ENCODE results near the gene NOP56.

Gene NOP56

DNA sequence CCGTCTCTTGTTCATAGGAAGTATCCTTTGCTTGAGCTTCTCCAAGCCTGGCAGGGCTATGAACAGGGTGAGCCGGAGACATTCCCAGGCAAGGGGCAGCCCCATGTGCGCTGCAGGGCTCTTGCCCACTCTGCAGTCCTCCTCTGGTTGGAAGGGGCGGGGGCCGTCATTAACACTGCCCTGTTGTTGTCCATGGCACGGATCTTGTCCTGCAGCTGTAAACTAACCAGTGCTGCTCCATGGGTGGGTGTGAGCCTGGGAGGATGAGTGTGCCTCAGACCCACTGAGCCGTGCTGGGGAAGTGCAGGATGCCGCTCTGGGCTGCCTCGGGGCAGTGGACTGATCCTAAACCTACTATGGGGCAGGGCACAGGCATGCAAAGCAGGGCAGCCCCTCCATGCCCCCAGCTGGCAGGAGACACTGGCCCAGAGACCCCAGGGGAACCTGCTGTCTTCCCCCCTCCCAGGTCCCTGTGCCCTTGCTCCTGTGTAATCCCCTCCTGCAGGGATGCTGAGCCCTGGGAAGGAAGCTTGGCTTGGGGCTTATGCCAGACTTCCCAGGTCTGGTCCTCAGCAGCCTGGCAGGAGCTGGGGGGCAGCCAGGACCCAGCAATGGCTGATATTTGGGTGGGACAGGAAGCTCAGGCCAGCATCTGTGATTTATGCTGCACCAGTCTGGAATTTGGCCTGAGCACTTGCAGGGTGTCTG is 48.6 kb downstream of the NOP56 start:
- H3K27ac Mint-ChIP-seq: peak overlapping the region in 1 of 2 donors; percentile 31
- no peak overlapping the region for H3K4me3 Mint-ChIP-seq
- H3K4me1 Mint-ChIP-seq: no peaks in the 10 kb centered on the region
- DNase-seq: no peak
- H3K27me3 Mint-ChIP-seq: peaks cover 29% of the 10 kb centered on the region
- H3K9me3 Mint-ChIP-seq: no peaks in the 10 kb centered on the region
- no peak for ATAC-seq

DNA sequence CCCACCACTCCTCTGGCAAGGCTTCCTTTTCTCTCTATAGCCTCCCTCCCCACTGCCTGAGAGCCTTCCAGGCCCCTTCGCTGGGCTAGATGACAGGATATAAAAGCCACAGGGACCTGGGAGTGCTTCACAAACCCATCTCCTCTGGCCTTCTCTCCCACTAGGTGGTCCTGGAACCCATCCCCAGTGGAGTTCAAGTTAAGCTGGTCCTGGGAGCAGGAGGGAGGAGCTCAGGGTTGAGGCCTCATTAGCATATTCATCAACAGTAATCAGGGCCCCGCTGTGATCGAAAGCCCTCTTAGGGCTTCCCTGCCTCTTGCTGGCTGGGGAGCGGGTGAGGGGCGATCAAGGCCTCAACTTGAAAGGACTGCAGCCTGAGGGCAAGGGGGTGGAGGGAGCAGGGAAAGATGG is 49.2 kb downstream of the NOP56 start:
- Mint-ChIP-seq H3K27me3 (peaks cover 29% of the 10 kb centered on the region), H3K4me1 (peaks cover 6% of the 10 kb centered on the region), H3K27ac (no peak overlapping the region), H3K9me3 (no peaks in the 10 kb centered on the region), H3K4me3 (no peak overlapping the region)
- ATAC-seq (no peak), DNase-seq (no peak)

DNA sequence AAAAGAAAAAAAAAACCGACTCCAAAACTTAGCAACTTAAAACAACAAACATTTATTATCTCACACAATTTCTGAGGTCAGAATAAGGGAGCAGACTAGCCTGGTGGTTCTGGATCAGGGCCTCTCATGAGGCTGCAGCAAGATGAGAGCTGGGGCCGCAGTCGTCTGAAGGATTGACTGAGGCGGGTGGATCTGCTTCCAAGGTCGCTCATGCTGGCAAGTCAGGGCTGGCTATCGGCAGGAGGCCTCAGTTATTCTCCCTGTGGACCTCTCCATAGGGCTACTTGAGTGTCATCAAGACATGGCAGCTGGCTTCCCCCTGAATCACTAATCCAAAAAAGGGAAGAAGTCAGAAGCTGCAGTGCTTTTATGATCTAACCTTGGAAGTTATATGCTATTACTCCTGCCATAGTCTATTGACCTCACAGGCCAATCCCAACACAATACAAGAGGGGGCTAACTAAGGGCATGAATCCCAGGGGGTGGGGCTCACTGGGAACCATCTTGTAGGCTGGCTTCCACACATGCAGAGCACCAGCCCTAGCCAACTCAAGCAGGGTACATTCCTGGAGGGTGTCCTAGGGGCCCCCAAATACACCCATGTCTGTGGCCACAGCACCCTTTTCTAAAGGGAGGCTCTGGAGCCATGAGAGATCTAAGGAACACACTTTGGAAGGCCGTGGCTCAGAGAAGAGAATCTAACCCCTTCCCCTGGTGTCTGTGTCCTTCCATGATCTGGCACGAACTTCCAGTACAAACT is 51.5 kb downstream of the NOP56 start:
- Mint-ChIP-seq H3K27me3 (peaks cover 22% of the 10 kb centered on the region), H3K4me1 (peaks cover 12% of the 10 kb centered on the region), H3K9me3 (no peaks in the 10 kb centered on the region), H3K4me3 (no peak overlapping the region), H3K27ac (no peak overlapping the region)
- DNase-seq: no peak
- no peak for ATAC-seq

- Mint-ChIP-seq H3K4me3 (no peak overlapping the region), H3K9me3 (no peaks in the 10 kb centered on the region), H3K4me1 (peaks cover 12% of the 10 kb centered on the region), H3K27ac (peak overlapping the region in 1 of 2 donors; percentile 81), H3K27me3 (peaks cover 22% of the 10 kb centered on the region)
- DNase-seq (no peak), ATAC-seq (peak; percentile 13)
Observed at GRCh38 chr20:2705931-2706645, 53.7 kb downstream of the NOP56 start.

GRCh38 chr20:2706688-2707352 is 54.4 kb downstream of the NOP56 start:
- peak overlapping the region in 1 of 2 donors; percentile 83 for H3K27ac Mint-ChIP-seq
- DNase-seq (peak in 1 of 2 donors; percentile 51), ATAC-seq (peak; percentile 86)
- peak overlapping the region; percentile 5 to 27 for H3K4me3 Mint-ChIP-seq
- no peaks in the 10 kb centered on the region for H3K9me3 Mint-ChIP-seq
- peaks cover 22% of the 10 kb centered on the region for H3K27me3 Mint-ChIP-seq
- H3K4me1 Mint-ChIP-seq: peaks cover 12% of the 10 kb centered on the region

DNA sequence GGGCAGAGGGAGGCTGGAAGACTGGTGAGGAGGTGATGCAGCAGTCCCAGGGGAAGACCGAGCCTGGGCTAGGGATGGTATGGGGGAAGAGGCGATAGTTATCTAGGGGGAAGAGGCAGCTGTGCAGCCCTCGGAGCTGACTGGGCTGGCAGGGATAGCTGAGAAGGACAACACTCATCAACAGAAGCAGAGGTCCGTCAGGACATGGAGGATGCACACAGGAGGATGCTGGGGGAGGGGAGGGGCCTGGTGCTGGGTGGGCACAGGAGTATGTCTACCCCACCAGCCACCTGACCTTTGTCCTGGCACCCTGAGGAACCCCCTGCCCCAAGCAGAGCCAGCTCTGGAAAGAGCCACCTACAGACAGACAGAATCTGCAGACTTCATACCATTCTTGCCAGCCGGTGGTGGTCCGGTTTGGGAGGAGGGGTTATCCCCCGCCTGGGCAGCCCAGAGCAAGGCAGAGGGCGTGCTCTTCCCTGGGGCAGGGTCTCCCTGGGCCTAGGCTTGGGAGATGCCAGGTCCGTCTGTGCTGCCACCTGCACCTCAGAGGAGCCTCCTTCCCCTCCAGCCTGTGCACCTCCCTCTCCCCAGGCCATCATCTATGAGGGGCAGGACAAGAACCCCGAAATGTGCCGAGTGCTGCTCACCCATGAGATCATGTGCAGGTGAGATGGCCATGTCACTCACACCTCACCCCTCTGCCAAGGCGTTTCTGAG is 55.1 kb downstream of the NOP56 start:
- peak overlapping the region in 1 of 2 donors; percentile 83 for H3K27ac Mint-ChIP-seq
- ATAC-seq: no peak

More for the DNA sequence above, 55.1 kb downstream of the NOP56 start:
- Mint-ChIP-seq H3K4me3 (no peak overlapping the region), H3K27me3 (peaks cover 22% of the 10 kb centered on the region), H3K4me1 (peaks cover 12% of the 10 kb centered on the region), H3K9me3 (no peaks in the 10 kb centered on the region)
- DNase-seq: no peak

Data from stimulated activated naive CD8-positive, alpha-beta T cell treated with anti-CD3 and anti-CD28 coated beads, Interleukin-15, amount 100 ng/mL, for 72 hours (primary cell).